ENCODE results near the gene RASGEF1C. TPM values are rescaled to one million over a fixed set of nuclear protein-coding genes. Genes with fewer than 3 reads are reported as not detected.

The RASGEF1C gene
- total RNA-seq, 1 donor: under 0.01 TPM

GRCh38 chr5:180170106-180170809, 38.8 kb downstream of the RASGEF1C start:
- Histone ChIP-seq H3K4me1 (ENCODE audit: insufficient read depth, low read length) (peaks cover 6% of the 10 kb centered on the region), H2AFZ (ENCODE audit: low read length) (no peak overlapping the region), H3K4me3 (ENCODE audit: insufficient read depth, low read length) (no peak overlapping the region), H3K36me3 (ENCODE audit: insufficient read depth, low read length) (no peaks in the 10 kb centered on the region), H3K27me3 (ENCODE audit: insufficient read depth, low read length) (peaks cover 14% of the 10 kb centered on the region), H3K27ac (ENCODE audit: low read depth, low read length) (no peak overlapping the region), H4K20me1 (ENCODE audit: insufficient read depth, low read length) (no peaks in the 10 kb centered on the region), H3K79me2 (ENCODE audit: insufficient read depth, low read length) (no peaks in the 10 kb centered on the region), H3K9me3 (ENCODE audit: low read depth, low read length) (no peaks in the 10 kb centered on the region), H3K4me2 (ENCODE audit: insufficient read depth, low read length) (no peak overlapping the region)
- no peak for TF ChIP-seq CTCF (IDR thresholded peaks at IDR 0.05; ENCODE audit: extremely low read depth, low read depth, low read length)
- DNase-seq (ENCODE audit: insufficient read length, low spot score, missing footprints): peak; percentile 75

- no peak for TF ChIP-seq CTCF (IDR thresholded peaks at IDR 0.05; ENCODE audit: extremely low read depth, low read depth, low read length)
- Histone ChIP-seq H3K36me3 (ENCODE audit: insufficient read depth, low read length) (no peaks in the 10 kb centered on the region), H3K27me3 (ENCODE audit: insufficient read depth, low read length) (peaks cover 18% of the 10 kb centered on the region), H3K79me2 (ENCODE audit: insufficient read depth, low read length) (no peaks in the 10 kb centered on the region), H3K4me2 (ENCODE audit: insufficient read depth, low read length) (no peak overlapping the region), H2AFZ (ENCODE audit: low read length) (no peak overlapping the region), H3K27ac (ENCODE audit: low read depth, low read length) (no peak overlapping the region), H4K20me1 (ENCODE audit: insufficient read depth, low read length) (no peaks in the 10 kb centered on the region), H3K4me1 (ENCODE audit: insufficient read depth, low read length) (peaks cover 4% of the 10 kb centered on the region), H3K9me3 (ENCODE audit: low read depth, low read length) (no peaks in the 10 kb centered on the region), H3K4me3 (ENCODE audit: insufficient read depth, low read length) (no peak overlapping the region)
- peak; percentile 49 for DNase-seq (ENCODE audit: insufficient read length, low spot score, missing footprints)
Observed at GRCh38 chr5:180169248-180170105, 39.5 kb downstream of the RASGEF1C start.

GRCh38 chr5:180168758-180169157, 40.3 kb downstream of the RASGEF1C start:
- no peak overlapping the region for H3K4me3 ChIP-seq (ENCODE audit: insufficient read depth, low read length)
- no peaks in the 10 kb centered on the region for H3K4me1 ChIP-seq (ENCODE audit: insufficient read depth, low read length)
- H3K9me3 ChIP-seq (ENCODE audit: low read depth, low read length): no peaks in the 10 kb centered on the region
- H3K4me2 ChIP-seq (ENCODE audit: insufficient read depth, low read length): no peak overlapping the region
- H2AFZ ChIP-seq (ENCODE audit: low read length): no peak overlapping the region
- H3K27ac ChIP-seq (ENCODE audit: low read depth, low read length): no peak overlapping the region
- no peaks in the 10 kb centered on the region for H3K79me2 ChIP-seq (ENCODE audit: insufficient read depth, low read length)
- H3K27me3 ChIP-seq (ENCODE audit: insufficient read depth, low read length): peaks cover 26% of the 10 kb centered on the region
- H4K20me1 ChIP-seq (ENCODE audit: insufficient read depth, low read length): no peaks in the 10 kb centered on the region
- peak; percentile 42 for DNase-seq (ENCODE audit: insufficient read length, low spot score, missing footprints)
- TF ChIP-seq CTCF (IDR thresholded peaks at IDR 0.05; ENCODE audit: extremely low read depth, low read depth, low read length): no peak
- H3K36me3 ChIP-seq (ENCODE audit: insufficient read depth, low read length): no peaks in the 10 kb centered on the region

- H3K4me1 ChIP-seq (ENCODE audit: insufficient read depth, low read length): no peaks in the 10 kb centered on the region
- no peak overlapping the region for H3K4me3 ChIP-seq (ENCODE audit: insufficient read depth, low read length)
- no peak overlapping the region for H2AFZ ChIP-seq (ENCODE audit: low read length)
- H3K4me2 ChIP-seq (ENCODE audit: insufficient read depth, low read length): no peak overlapping the region
- H4K20me1 ChIP-seq (ENCODE audit: insufficient read depth, low read length): no peaks in the 10 kb centered on the region
- DNase-seq (ENCODE audit: insufficient read length, low spot score, missing footprints): peak; percentile 3
- no peaks in the 10 kb centered on the region for H3K36me3 ChIP-seq (ENCODE audit: insufficient read depth, low read length)
- H3K9me3 ChIP-seq (ENCODE audit: low read depth, low read length): no peaks in the 10 kb centered on the region
- no peaks in the 10 kb centered on the region for H3K79me2 ChIP-seq (ENCODE audit: insufficient read depth, low read length)
- no peak overlapping the region for H3K27ac ChIP-seq (ENCODE audit: low read depth, low read length)
- H3K27me3 ChIP-seq (ENCODE audit: insufficient read depth, low read length): peaks cover 38% of the 10 kb centered on the region
- no peak for TF ChIP-seq CTCF (IDR thresholded peaks at IDR 0.05; ENCODE audit: extremely low read depth, low read depth, low read length)
Observed at GRCh38 chr5:180166176-180166575, 42.8 kb downstream of the RASGEF1C start.
